HG03571 (cell line): ENCODE results near the gene SMG5.

Source experiments
- ATAC-seq: cut with Tn5 transposase; IDR thresholded peaks from one replicate; pipeline ENCODE4 v1.9.1; 2021; ENCODE audit not compliant: unreplicated experiment

The SMG5 gene

GRCh38 chr1:156283521-156283920 lies 896 bp upstream of the SMG5 start:
- no peak for ATAC-seq

- no peak for ATAC-seq
Observed at GRCh38 chr1:156281693-156282478, 739 bp downstream of the SMG5 start.

- no peak for ATAC-seq
Observed at GRCh38 chr1:156281281-156281680, 1.3 kb downstream of the SMG5 start.

- ATAC-seq: no peak
Observed at GRCh38 chr1:156279837-156280236, 2.8 kb downstream of the SMG5 start.

DNA sequence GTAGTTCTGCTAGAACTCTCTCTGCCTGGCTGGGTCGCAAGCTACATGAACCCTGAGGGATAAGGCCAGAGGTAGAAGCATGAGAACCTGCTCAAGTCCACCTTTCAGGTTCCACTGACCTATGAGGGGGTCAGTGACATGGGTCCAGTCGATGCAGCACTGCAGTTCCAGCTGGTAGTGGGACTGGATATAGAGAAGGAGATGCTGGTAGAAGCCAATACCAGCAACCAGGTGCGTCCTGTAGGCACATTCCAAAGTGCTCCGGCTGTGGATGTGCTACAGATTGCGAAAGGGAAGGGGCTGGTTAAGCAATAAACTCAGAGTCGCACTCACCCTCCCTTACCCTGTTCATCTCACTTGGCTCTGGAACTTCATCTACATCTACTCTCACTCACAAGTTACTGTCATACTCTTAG lies 5.7 kb downstream of the SMG5 start:
- ATAC-seq: no peak

- no peak for ATAC-seq
Observed at GRCh38 chr1:156276532-156276931, 6.1 kb downstream of the SMG5 start.

DNA sequence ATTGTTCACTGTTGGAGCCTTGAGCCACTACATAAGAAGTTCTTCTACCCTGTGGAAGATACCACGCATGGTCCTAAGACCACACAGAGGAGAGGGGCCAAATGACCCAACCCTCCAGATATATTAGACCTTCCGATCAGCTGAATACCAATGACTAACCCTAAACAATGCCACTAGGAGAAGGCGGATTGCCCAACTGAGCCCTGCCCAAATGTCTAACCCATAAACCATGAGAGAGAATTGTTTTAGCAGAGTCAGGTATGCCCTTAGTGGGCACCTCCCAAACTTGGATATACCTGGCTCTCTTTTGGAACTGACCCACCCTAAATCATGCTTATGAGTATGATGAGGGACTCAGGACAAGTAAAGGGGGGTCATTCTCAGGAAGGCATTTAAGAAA lies 12.3 kb downstream of the SMG5 start:
- no peak for ATAC-seq

DNA sequence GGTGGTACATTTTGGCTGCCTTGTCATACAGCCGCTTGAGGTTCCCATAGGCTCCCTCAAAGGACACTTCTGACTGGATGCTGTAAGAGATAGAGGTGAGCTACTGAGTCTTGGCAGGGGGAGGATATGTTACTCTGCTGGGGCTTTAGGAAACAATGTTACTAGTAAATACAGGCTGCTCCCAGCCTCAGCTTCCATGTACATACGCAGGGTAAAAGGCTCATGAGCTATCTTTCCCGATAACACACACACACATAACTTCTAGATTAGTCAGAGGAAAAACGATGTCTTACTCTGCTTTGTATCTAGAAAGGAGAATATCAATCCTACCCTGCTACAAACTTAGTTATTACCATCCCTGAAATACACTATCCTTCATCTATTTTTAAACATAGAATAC lies 14.3 kb downstream of the SMG5 start:
- ATAC-seq: no peak

- ATAC-seq: no peak
Observed at GRCh38 chr1:156266051-156266450, 16.6 kb downstream of the SMG5 start.

DNA sequence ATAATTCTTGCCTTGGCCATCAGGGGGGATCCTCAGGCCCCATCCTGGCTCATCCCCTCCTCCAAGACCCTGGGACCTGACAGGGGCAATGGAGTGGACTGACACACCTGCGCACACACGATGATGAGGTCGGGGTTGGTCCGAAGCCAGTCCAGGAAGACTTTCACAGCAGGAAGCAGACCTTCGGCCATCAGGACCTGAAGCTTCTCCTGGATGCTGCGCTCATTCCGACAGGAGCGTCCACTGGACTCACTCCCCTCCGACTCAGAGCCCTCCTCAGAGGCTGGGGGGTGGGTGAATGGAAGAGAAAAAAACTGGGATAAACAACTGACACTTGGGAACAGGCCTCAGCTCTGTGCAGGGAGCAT lies 19.4 kb downstream of the SMG5 start:
- no peak for ATAC-seq

DNA sequence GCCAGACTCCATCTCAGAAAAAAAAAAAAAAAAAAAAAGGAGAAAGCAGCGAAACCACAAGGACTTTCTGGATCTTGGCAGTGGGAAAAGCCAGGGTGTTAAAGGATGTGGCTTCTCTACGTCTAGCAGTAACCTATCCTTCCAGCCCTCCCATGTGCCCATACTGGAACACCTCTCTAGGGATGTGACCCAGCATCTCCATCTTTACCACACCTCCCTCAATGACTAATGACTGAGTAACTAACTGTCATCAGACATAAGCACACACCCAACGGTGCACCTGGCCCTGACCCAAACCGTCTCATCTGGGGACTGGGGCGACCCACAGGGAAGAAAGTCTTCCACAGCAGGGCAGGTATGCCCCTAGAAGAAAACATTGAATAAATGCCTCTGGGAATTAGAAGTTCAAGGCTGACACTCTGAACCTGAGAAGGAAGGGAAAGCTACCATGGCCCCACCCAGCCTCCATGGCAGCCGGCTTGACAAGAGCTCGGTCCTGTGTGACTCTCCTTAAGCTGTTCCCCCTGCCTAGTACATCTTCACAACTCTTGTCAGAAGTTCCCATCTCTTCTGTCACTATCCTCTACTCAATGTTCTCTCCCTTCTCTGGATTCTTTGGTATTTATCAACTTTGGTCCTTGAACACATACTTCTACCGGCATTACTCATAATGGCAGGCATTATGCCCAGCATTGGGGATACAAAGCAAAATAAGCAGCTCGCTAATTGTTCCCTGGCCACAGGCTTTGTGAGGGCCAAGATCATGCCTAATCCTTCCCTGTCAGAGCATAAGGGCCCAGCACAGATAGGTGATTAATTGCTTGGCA lies 20.0 kb downstream of the SMG5 start:
- ATAC-seq: no peak

DNA sequence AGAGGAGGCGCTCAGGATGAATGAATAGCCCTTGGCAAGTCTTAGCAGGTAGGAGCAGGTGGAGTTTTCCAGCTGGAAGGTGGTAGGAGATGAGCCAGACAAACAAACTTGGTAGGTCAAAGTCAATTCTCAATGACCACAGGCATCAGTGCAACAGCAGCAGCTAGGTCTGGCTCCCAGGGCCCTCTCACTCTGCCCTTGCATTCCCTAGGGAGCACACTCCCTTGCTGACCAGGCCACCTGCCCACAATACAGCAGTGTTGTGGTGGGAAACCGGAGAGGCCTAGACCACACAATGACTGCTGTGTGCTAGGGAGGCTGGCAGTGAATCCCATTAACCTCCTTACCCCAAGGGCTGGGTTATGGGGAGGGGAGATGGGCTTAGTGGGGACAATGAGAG lies 21.7 kb downstream of the SMG5 start:
- no peak for ATAC-seq

- ATAC-seq: no peak
Observed at GRCh38 chr1:156259805-156260204, 22.8 kb downstream of the SMG5 start.

DNA sequence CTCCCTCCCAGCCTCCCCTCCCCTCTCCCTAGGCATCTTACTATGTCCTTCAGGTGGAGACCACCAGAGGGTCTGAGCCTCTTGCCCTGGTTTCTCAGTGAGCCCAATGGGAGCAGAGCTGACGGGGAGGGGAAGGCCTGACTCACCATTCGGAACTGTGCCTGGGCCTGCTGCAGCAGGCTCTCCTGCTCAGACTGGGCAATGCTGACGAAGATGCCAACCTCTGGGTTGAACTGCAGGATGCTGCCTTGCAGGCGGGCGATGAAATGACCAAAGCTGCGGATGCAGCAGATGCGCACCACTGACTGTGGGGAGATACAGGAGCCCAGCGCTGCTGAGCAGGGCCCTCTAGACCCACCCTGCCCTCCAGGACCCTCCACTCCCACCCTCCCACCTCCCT lies 23.8 kb downstream of the SMG5 start:
- ATAC-seq: no peak

DNA sequence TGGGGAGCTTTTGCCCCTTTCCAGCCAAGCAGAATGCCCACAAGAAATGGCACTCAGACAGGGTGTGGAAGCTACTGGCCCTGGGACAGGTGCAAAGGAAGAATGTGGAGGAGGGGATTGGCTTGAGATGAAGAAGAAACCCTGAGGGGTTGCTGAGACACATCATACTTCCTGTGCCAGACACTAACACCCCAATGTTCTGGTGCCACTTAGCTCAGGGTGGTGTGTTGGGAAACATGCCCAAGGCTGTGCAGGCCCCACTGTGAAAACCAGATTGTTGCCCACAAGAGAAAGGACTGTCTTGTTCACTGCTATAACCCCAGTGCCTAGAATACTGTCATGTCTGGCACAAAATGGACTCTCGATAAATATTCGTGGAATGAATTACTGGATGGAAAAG lies 24.9 kb downstream of the SMG5 start:
- ATAC-seq: no peak

DNA sequence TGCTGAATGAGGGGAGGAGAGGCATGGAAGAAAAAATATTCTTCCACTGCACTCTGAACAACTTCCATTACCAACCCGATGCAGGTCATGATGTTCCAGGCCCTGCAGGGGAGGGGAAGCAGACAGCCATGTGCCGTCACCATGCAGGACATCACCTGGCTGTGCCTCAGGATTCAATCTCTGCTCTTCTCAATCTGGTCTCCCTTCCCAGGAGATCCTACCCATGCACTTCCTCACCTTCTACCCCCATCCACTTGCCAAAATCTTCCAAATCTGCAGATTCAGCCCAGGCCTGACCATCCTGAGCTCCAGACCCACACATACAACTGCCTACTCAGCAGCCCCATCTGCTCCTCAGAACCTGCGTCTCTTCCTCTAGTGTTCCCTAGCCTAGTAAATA lies 29.0 kb downstream of the SMG5 start:
- no peak for ATAC-seq

DNA sequence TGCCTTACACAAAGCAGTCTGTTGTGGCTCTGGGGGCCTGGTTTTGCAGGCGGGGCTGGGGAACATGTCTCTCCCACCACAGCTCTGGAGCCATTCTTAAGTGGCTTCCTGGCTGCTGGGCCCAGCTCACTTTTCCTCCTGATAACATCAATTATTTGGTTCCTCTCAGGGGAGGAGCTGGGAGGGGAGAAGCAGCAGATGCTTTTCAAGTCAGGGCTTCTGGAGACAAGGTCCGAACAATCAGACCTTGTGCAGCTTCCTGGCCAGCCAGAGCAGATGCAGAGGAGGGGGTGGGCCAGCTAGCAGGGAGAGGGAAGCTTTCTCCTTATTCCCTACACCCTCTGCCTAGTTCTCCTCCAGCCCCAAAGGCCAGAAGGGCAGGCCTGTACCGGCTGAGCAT lies 31.1 kb downstream of the SMG5 start:
- no peak for ATAC-seq

DNA sequence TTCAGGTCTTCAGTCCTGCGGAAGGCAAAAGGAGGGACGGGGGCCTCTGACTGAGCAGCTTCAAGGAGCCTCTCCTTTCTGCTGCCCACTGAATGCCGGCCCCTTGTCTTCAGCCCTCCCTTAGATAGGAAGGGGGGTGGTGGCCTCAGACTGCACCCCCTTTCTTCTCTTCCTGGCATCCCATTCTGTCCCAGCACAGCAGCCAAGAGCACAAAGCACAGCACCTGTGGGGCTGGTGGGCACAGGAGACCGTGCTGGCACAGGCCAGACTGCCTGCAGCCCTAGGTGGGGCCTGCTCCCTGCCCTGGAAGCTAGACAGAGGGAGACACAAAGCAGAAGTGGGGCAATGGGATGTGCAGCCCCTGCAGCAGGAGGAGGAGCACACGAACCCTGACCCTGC lies 33.0 kb downstream of the SMG5 start:
- no peak for ATAC-seq

- ATAC-seq: no peak
Observed at GRCh38 chr1:156248323-156248683, 34.3 kb downstream of the SMG5 start.

DNA sequence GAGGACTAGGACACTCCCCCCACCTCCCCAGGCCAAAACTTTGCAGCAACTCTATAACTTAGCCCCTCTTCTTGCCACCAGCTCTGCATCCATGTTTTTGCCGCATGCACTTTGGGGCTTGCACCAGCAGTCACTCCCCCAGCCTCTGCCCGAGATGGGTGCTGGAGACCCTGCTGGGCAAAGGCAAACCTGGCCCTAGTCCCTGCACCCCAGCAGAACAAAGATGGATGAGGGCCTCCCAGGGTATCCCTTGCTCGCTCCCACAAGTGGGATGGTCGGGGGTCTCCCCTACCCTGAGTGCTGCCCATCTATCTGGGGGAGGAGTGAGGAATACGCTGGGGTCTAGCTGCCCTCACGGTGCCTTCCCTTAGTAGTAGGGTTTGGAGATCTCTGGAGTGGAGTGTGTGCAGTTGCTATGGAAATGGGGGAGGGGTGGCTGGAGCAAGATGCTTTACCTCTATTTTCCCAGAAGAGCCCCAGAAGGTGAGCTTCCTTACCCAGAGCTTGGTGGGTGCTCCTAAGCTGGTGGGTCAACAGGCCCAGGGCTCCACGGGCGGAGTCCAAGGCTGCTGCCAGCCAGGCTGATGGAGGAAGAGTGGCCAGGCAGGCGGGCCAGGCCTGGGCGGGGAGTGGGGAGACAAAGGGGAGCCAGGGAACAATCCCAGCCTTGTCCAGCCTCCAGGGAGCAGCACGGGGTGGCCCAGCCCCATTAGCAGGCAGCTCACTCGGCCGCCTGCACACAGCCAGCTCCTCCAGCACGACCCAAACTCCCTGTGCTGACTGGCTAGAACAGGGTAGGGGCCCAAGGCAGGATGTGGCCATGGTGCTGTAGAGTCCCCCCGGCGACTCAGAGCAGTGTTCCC lies 34.9 kb downstream of the SMG5 start, which contains the start of gene PAQR6:
Gene PAQR6, minus strand, starts transcription at position 597 of the 863 bp plus-strand sequence. CDS start 1,325 bp downstream, outside the sequence.
- no peak for ATAC-seq

DNA sequence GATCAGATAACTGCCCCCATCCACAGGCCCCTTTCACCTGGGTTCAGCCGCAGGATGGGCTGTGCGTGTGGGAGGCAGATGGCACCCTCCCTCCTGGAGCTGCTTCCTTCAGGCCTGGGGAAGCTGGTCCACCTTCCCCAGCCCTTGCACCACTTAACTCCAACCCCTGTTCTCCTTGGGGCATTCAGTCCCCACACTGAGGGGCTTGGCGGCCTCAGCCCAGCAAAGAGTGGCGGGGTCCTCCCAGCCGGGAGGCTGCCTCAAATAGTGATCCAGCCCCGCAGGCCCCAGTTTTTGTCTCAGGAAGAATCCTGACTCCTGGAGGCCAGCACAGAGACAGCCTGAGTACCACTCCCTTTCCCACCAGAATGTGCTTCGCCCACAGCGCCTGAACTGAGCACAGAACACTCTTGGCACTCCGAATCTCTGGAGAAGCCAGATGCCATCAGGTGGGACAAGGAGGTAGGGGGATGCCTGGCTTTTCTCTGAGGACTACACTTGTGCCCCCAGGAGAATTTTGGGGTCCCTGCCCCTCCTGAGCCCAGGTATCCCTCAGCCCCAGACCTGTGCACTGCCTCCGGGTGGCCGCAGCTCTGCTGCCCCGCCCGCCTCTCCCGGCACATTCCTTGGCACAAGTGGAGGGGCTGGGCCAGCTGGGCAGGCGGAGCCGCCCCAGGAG lies 35.7 kb downstream of the SMG5 start:
- ATAC-seq: no peak
